Stimulated activated CD4-positive, alpha-beta T cell treated with anti-CD3 and anti-CD28 coated beads, Interleukin-12 subunit alpha, Interleukin-12 subunit beta, amount 100 ng/mL, for 24 hours (primary cell): ENCODE measurements around the gene C12orf76.
A peak's percentile ranks its signal among the peaks of the same experiment; 100 is the strongest.
"Not testable (repeated sequence)": the region's sequence is repeated elsewhere in the genome, so short reads cannot be mapped to it uniquely, and the experiment has no call there.

Experiments used
- DNase-seq, 2 experiments: peaks; one replicate each; pipeline ENCODE4 v3.0.0-alpha.2; 2020; ENCODE audit warnings: low read depth in 2 of 2

The C12orf76 gene

GRCh38 chr12:110023059-110023980 lies 25.0 kb downstream of the C12orf76 start:
- DNase-seq: no peak

DNA sequence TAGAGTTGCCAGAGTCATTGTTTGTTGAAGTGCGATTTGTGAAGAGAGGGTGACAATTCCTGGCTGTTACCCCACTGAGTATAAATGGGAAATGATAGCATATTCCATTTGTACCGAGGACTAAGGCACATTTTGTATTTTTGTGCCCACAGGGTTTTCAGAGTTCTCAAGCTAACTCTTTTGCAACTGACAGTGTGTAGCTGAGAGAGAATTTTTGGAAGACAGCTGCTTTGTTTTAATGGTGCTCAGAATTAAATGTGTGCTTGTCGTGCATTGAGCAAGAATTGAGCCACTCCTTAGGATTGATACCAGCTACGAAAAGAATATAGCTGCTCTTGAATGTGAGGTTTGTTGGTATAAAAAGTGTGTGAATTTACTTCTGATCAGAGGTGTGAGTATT lies 27.4 kb downstream of the C12orf76 start:
- no peak for DNase-seq

DNA sequence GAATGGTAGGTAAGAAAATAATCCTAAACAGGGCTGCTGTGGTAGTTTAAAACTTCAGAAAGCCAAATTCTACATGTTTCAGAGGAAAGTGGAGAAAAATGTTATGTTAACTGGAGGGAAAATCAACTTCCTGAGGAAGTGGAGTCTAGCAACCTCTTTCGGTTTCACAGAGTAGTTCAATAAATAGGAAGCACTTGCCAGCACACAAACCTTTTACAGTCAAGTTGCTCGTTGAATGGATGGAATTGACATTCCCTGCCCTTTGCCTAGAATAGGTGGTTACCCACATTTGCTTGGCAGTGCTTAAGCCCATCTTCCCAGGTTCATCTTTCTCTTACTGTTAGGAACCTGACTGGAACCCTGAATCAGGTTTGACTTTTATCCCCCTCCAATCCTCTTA lies 33.2 kb downstream of the C12orf76 start:
- no peak for DNase-seq

GRCh38 chr12:110012659-110013058 lies 35.7 kb downstream of the C12orf76 start:
- DNase-seq: no peak

- DNase-seq: no peak
These were observed 36.2 kb downstream of the C12orf76 start for GRCh38 chr12:110012137-110012536.

GRCh38 chr12:110010853-110011723 lies 37.2 kb downstream of the C12orf76 start:
- no peak for DNase-seq

DNA sequence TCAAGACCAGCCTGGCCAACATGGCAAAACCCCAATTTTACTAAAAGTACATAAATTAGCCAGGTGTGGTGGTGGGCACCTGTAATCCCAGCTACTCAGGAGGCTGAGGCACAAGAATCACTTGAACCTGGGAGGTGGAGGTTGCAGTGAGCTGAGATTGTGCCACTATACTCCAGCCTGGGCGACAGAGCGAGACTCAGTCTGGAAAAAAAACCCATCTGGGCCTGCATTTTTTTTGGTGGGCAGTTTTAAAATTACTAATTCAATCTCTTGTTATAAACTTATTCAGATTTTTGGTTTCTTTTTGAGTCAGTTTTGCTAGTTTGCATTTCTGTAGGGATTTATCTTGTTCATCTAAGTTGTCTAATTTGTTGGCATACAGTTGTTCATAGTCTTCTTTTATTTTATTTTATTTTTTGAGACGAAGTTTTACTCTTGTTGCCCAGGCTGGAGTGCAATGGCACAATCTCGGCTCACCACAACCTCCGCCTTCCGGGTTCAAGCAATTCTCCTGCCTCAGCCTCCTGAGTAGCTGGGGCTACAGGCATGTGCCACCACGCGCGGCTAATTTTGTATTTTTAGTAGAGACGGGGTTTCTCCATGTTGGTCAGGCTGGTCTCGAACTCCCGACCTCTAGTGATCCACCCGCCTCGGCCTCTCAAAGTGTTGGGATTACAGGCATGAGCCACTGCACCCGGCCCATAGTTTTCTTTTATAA lies 39.5 kb downstream of the C12orf76 start:
- not testable (repeated sequence) for DNase-seq

DNA sequence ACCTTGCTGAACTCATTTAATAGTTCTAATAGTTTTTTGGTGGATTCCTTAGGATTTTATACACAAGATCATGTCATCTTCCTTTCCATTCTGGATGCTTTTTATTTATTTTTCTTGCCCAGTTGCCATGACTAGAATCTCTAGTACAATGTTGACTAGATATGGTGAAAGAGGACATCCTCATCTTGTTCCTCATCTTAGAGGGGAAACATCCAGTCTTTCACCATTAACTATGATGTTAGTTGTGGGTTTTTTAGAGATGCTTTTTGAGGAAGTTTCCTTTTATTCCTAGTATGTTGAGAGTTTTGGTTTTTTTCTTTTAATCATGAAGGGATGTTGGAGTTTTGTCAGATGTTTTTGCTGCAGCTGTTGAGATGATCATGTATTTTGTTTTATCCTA lies 40.4 kb downstream of the C12orf76 start:
- no peak for DNase-seq

DNA sequence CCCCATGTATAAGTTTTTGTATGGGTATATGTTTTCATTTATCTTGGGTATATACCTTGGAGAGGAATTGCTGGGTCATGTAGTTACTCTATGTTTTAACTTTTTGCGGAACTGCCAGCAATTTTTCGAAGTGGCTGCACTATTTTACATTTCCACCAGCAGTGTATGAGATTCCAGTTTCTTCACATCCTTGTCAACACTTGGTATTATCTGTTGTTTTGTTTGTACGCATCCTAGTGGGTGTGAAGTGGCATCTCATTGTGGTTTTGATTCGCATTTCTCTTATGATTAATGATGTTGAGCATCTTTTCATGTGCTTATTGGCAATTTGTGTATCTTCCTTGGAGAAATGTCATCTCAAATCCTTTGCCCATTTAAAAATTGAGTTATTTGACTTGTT lies 42.2 kb downstream of the C12orf76 start:
- no peak for DNase-seq

DNA sequence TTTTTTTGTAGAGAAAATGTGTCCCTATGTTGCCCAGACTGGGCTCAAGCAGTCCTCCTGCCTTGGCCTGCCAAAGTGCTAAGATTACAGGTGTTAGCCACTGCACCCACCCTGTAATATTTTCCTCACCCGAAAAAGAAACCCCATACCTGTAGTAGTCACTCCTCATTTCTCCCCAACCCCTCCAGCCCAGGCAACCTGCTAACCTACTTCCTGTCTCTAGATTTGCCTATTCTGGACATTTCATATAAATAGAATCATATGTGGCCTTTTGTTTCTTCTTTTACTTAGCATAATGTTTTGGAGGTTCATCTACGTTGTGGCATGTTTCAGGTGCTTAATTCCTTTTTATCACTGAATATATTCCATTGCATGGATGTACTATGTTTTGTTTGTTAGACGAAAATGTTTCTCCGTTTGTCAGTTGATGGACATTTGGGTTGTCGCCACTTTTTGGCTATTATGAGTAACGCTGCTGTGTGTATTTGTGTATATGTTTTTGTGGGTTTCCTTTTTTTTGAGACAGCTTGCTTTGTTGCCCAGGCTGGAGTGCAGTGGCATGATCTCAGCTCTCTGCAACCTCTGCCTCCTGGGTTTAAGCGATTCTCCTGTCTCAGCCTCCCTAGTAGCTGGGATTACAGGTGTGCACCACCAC lies 42.9 kb downstream of the C12orf76 start:
- DNase-seq: no peak

DNA sequence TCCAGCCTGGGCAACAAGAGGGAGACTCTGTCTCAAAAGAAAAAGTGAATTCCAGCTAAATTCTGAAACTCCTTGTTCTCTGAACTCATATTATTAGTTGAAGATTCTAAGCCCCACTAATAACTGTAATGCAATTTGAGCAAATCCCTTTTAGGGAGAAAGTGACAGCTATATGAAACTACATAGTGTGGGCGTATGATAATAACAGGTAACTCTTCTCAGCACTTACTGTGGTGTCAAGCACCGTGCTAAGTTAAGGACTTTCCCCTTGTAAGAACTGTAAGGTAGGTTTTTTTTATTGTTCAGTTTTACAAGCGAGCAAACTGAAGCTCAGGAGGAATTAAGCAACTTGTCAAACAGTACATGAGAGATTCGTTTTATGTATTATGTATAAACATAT lies 43.7 kb downstream of the C12orf76 start:
- DNase-seq: no peak

- DNase-seq: no peak
These were observed 45.4 kb downstream of the C12orf76 start for GRCh38 chr12:110002676-110003515.

GRCh38 chr12:110001596-110001995 lies 46.7 kb downstream of the C12orf76 start:
- no peak for DNase-seq

GRCh38 chr12:109999983-110000505 lies 48.3 kb downstream of the C12orf76 start:
- no peak for DNase-seq

GRCh38 chr12:109999649-109999971 lies 48.7 kb downstream of the C12orf76 start:
- DNase-seq: no peak

GRCh38 chr12:109998904-109999648 lies 49.2 kb downstream of the C12orf76 start, which contains the start of gene ANKRD13A:
ANKRD13A (plus strand) TSS chr12:109999430; CDS start chr12:109999689, 259 bp downstream.
- peak; percentile 75 to 79 for DNase-seq

- DNase-seq: no peak
These were observed 50.0 kb downstream of the C12orf76 start for GRCh38 chr12:109998241-109998903.

GRCh38 chr12:109997393-109997792 lies 50.9 kb downstream of the C12orf76 start:
- no peak for DNase-seq

GRCh38 chr12:109996483-109996853 lies 51.9 kb downstream of the C12orf76 start:
- no peak for DNase-seq
